Dedifferentiated amniotic fluid mesenchymal stem cell (primary cell): ENCODE results near the gene TMEM114.

Experiments
- DNase-seq: peaks from one replicate; pipeline ENCODE4 v3.0.0-alpha.2; 2016; ENCODE audit errors: extremely low spot score

The TMEM114 gene

DNA sequence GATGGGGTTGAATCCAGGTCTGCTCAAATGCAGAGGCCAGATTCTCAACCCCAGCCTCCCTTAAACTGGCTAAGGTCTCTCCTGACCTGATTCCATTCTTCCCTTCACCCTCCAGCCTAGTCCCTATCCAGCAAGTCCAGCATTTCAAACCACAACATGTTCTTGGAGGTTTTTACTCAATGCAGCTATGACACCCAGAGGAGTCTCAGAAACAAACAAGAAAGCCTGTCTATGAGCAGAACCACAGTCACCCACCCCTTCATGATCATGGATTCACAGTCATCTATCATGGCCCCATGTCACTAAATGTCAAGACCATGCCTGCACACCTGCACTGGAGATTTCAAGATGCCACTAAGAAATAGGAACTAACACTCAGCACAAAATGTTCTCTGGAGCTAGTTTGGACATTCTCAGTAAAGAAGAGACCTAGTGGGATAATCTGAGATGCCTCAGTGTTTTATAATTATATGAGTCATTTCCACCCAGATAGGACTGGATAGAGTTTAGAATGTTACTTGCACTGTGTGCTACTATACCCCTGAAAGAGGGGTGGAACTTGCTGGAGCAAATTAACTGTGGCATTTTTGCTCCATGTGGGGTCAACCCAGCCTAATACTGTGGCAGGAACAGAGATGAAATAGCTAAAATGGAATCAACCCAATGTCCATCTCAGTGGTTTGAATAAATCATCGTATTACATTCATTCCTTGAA is 21.7 kb upstream of the TMEM114 start:
- DNase-seq = no peak

DNA sequence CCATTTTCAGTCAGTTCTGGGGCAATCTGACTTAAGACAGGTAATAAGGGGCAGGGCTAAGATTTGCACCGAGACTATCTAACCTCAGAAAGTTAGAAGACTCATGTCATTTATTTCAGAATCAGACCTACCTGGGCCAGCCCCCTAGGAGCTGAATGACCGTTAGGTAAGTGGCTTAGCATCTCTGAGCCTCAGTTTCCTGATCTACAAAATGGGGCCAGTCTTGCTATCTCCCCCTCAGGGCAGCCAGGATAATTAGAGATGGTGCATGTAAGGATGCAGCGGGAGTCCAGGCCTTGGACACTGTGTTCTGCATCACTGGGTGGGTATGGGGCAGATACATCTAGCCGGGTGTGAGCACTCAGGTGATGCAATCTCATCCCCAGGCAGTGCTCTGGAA is 20.8 kb upstream of the TMEM114 start:
- DNase-seq = no peak

DNA sequence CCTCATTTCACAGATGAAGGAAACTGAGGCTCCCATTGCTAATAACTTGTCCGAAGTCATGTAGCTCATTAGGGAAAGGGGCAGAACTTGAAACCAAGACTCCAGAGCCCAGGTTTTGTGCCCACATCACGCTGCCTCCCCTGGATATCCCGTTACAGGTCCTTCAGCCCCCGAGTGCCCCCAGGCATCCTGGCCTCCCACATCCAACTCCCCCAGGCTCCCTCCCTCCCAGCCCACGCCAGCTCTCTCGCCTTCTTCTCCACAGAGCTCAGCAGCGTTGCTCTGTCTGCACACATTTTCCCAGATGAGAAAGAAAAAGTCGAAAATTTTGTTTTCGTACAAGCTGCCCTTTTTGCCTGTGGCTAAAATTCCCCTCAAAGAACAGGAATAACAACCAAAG is 16.9 kb upstream of the TMEM114 start:
- no peak for DNase-seq

DNA sequence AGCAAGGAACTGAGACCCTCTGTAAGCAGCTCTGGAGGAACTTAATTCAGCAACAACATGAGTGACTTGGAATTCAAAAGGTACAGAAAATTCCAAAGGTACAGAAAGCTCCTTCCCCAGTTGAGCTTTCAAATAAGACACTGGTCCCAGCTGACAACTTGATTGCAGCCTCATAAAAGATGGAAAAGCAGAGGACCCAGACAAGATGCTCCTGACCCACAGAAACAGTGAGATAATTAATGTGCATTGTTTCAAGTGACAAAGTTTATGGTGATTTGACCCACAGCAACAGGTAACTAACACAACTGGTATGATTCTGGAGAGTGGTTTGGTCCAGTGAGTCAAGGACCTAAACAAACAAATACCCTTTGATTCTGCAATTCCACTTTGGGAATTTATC is 15.2 kb upstream of the TMEM114 start:
- no peak for DNase-seq

DNA sequence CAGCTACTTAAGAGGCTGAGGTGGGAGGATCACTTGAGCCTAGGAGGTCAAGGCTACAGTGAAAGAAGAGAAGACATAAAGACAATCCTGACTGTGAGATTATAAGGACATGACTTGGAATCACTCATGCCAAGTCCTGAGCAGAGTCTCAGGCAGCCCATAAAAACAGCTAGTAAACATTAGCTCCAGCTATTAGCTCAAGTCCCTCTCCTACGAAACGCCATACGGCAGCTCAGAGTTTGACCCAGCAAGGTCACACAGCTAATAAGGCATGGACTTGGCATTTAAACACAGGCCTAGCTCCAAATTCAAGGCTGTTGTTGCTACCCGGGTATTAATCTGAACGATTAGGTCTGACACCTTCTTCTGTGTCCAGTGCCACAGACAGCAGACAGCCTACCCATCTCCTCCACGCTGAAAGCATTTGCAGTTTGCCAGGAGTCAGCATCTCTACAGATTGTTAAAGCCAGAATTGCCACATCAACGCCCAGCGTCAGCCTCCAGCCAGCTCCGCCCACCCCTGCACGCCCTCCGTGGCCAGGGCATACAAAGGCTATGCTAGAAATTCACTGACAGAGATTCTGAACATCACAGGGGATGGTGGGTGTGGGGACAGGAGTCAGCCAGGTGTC is 9.9 kb upstream of the TMEM114 start:
- DNase-seq = no peak

DNA sequence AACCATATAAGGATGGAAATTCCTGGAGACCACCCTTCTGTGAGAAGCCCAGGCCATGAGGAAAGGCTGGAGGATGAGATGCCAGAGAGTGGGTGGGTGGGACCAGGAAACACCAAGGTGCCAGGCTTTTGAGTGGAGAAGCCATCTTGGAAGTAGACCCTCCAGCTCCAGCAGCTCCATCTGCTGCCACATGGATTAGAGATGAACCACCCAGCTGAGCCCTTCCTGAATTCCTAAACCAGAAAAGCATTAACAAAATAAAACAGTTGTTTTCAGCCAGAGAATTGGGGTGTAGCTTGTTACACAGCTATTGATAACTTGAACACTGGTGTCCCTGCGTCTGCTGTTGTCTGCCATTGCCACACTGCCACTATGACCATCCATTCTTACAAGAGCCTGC is 6.3 kb upstream of the TMEM114 start:
- DNase-seq = no peak

DNA sequence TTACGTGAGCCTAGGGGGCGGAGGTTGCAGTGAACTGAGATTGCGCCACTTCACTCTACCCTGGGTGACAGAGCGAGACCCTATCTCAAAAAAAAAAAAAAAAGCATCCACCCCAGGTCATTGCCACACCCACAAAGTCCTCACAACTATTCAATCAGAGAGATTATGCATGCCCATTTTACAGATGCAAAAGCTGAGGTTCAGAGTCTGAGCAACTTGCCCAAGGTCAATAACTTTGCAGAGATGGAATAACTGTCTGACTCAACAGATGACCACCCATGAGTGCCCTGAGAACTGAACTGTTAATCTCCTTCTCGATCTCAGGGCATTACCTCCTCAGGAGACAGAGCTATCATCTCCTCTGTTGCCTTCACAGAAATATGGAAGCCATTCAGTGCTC is 5.5 kb upstream of the TMEM114 start:
- no peak for DNase-seq

DNA sequence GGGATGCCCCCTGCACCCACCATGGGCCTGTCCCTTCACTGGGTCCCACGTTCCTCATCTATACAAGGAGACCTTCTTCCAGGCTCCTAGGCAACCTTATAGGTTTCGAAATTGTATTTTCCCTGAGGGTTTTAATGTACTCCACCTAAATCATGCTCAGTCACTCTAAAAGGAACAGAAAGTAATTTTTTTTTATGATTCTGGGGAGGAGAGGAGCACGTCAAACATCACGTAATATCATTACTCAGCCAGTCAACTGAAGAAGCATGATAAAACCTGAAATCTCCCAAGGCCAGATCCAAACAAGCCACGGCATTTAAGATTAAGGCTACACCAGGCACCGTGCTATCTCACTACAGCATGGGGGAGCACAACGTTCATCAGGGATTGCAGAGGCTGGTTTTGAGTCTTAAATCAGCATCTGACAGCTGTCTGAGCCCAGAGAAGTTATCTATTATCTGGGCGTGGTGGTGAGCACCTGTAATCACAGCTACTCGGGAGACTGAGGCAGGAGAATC is 3.9 kb upstream of the TMEM114 start:
- DNase-seq = no peak

DNA sequence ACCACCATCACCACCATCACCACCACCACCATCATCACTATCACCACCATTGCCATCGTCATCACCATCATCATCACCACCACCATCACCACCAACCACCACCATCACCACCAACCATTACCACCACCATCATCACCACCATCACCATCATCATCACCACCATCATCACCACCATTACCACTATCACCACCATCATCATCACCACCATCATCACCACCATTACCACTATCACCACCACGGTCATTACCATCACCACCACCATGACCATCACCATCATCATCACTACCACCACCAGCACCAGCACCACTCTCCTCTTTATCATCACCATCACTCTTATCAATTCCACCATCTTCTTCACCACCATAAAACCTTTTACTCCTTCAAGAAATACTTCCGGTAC is 1.1 kb upstream of the TMEM114 start:
- no peak for DNase-seq

DNA sequence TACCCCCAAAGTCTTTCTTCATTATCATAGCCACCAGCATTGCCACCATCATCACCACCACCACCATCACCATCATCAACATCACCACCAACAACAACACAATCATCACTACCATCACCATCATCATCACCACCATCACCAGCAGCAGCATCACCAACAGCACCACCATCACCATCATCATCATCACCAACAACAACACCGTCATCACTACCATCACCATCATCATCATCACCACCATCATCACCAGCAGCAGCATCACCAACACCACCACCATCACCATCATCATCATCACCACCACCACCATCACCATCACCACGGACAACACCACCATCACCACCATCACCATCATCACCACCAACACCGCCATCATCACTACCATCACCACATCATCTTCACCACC is 500 bp upstream of the TMEM114 start:
- DNase-seq = no peak

DNA sequence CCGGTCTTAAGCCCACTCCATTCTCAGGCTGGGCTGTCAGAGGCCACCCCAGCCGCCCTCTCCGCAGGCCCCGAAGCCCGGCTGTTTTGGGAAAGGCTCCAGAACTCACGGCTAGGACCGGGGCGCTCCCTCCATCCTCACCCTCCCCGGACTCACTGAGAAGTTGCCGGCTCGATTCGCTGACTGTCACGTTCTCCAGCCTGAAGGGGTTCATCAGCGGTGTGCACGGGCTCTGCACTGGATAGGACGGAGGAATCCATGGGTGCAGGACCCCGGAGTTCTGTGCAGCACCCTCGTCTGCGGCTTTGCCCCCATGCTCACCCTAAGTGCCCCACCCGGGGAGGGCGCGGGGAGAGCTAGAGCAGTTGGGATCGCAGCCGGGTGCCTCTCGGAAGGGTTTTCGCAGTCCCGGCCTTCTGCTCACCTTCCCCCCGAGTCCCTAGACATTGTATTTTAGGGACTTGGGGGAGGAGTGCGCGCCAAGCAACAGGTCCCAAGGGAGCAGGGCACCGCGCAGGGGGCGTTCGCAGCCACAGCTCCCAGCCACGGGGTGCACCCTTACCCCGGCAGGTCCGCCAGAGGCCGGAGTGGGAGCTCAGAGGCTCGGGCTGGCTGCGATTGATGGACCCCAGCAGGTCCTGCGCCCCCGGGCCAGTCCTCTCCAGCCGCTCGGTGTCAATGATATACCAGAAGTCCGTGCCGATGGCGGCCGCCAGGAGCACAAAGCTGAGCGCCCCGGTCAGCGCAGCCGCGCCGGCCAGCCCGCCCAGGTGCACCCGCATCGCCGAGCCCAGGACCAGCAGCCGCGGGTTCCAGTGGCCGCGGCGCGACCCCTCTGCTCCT is 1.0 kb downstream of the TMEM114 start:
- no peak for DNase-seq

DNA sequence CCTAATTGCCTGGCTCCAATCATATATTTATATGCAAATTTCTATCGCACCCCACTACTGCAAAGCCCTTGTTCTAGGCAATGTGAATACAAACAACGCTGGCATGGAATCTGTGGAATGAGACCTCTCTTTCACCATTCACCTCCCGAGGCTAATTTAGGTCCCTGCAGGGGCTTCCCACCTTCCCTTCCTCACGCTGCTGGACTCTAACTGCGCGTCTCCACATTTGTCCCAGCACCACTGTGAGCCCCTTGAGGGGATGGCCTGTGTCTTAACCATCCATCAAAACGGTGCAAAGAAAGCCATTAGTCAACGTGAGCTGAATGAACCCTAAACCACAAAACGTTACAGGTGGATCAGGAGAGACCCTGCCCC is 1.6 kb downstream of the TMEM114 start:
- no peak for DNase-seq

DNA sequence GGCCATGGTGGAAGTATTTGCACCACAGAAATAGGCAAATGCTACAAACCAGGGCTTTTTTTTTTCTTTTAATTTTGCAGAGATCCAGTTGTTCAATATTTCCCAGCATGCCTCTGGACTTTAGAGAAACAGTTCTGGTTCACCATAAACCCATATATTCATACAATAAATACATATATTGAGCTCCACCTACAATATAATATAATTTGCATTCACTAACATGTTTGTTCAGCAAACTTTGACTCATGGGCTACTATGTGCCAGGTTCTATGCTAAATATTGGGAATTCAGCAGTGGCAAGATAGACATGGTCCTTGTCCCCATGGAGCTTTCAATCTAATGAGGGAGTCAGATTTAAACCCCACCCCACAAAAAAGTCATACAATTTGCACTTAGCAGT is 3.2 kb downstream of the TMEM114 start:
- DNase-seq = no peak

DNA sequence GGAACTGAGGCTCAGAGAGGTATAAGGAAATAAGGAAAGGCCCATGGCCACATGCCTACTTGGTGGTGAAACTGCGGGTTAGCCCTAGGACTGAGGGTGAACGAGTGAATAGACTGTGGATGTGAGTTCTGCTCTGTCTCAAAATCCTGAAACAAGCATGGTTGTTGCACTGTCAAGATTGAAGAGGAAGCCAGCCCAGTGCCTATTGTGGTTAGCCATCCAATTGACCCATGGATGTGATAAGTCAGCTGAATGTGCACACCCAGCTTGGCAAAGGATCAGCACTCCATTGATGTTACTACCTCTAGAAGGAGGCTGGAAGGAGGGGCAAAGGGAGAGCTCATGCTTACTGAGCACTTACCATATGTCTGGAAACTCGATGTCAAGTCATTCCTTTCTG is 4.5 kb downstream of the TMEM114 start:
- no peak for DNase-seq

DNA sequence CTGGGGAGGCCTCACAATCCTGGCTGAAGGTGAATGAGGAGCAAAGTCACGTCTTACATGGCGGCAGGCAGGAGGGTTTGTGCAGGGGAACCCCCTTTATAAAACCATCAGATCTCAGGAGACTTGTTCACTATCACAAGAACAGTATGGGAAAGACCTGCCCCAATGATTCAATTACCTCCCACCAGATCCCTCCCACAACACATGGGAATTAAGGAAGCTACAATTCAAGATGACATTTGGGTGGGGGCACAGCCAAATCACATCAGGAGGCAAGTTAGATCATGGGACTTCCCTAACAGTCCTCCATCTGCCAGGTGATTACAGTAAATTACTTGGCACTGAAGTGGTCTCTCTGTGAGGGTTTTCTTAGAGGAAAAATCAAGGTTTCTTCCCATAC is 5.3 kb downstream of the TMEM114 start:
- no peak for DNase-seq

DNA sequence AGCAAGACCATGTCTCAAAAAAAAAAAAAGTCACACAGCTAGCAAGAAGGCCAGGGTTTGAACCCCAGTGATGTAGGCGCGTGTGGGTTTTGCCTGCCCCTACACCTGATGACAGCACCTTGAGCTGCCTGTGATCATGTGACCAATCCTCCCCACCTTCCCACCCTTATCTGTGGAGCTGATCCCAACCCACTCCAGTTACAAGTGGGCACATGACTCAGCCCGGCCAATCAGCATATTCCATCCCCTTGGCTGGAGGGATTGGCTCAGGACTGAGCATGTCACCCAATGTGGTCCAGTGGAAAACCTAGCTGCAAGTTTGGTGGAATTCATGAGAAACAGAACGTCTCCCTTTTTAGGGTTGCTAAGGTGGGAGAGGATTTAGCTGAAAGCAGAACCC is 6.6 kb downstream of the TMEM114 start:
- no peak for DNase-seq

DNA sequence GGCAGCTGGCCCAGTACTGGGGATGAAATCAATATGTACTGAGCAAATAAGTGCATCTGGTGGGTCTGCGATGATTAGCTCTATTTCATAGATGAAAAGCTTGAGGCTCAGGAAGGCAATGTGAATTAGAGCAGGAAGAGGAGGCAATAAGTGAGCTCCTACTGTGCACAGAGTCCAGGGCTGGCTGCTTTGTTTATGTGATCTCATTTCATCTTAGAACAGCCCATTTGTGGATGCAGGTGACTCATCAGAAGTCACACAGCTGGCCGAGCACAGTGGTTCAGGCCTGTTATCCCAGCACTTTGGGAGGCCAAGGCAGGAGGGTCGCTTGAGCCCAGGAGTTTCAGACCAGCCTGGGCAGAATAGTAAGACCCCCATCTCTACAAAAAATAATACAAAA is 7.1 kb downstream of the TMEM114 start:
- DNase-seq = no peak

DNA sequence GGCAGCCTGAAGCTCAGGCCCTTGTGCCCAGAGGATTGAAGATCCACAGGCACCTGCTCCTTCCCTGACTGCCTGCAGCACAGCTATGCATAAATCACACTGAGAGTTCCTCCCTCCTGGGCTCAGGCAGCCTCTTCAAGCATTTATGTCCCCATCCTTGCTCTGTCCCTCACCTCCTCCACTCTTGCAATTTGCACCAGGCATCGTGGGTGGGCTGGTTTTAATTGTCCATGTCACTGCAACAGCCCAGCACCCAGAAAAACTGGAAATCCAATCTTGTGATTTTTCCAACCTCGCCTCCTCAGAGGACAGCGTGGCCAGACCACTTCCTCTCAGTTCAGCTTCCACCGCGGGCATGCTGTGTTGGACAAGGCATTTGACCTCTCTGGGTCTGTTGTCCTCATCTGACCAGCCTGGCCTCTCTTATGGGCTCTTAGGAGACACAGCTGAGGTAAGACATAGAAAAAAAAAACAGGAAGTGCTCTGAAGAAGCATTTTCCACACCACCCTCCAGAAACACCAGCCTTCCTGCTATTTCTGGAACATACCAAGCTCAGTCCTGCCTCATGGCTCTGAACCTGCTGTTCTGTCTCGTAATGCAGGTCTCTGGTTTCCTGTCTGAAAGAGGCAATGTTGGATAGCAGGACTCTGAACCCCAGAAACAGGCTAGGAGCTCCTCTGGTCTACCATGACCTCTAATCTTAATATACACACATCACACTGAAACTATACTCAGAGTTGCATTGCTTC is 8.3 kb downstream of the TMEM114 start:
- DNase-seq = no peak

DNA sequence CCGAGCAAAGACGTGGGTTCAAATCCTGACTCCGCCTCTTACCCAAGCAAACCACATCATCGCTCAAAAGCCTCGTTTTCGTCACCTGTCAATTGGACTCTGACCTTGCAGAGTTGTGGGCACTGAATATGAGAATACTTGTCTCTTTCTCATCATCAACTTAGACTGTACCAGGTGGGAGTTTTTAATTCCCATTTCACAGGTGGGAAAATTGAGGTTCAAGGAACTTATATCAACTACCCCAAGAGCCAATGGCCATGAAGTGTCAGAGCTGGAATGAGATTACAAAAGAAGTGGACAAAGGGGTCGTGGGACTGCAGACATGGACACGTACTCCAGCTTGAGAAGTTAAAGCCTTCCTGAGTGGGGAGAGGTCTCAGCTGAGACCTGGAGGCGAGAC is 10.8 kb downstream of the TMEM114 start:
- DNase-seq = no peak

DNA sequence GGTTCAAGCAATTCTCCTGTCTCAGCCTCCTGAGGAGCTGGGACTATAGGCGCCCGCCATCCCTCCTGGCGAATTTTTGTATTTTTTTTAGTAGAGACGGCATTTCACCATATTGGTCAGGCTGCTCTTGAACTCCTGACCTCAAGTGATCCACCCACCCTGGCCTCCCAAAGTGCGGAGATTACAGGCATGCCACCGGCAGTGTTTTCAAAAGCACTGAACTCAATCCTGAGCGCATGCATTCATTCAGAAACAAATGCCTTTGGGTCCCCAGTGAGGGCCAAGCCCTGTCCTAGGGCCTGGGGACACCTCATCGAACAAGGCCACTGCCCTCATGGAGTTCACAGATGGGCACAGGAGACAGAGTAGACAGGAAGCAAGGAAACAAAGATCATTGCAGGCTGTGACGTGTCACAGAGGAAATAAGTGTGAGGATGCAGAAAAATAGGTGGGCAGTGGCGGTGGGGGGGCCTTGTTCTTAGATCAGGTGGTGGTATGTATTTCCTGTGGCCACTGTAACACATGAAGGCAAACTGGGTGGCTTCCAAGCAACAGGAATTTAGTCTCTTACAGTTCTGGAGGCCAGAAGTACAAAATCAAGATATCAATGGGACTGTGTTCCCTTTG is 12.5 kb downstream of the TMEM114 start:
- no peak for DNase-seq

DNA sequence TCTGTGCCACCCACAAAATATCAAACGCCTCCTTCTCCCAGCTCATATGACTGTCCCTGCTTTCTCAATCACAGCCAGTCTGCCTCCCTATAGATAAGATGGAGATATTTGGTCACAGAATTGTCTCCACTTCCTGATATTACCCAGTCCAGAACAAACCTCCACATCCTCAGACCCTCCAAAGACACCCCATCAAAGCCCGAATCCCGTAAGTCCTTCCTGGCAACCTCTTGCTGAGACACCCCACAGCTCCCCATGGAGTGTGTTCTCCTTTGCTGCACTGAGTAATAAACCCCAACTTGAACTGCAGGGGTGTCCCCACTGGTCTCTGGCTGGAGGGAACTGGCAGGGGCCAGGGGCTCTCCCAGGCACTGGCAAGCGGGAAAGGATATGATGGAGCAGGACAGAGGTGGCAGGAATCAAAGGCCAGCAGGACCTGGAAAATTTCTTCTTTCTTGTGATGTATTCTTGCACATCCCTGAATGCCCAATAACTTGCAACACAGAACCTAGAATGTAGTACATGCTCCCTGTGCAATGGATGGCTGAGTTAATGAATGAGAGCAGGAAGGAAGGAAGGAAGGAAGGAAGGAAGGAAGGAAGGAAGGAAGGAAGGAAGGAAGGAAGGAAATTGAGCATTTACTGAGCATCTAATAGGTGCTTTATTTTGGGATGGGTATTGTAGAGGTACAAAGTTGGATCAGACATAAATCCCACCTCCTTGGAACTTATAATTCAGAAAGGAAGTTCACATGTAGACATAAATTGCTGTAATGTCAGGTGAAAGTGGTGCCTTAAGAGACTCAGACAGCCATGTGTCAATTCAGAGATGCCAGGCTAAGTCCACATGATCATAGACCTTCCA is 13.9 kb downstream of the TMEM114 start:
- DNase-seq = no peak
